ENCODE results near the gene MYO5A.

DNA sequence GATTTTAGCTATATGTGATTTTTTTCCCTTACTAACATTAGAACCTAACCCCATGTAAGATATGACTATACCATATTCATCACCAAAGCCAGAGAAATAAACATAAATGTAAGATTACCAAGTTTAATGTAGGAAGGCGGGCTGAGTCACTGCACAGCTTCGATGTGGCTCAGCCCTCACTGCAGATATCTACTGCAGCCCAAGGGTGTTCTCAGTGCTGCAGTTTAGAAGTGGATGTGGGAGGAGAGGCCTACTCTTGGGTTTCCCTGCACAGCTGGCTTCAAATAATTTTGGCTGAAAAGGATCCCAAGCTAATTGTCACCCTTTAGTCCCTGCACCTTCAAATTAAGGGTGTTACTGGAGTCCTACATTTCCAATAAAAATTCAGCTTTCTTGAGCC, 30.9 kb upstream of the MYO5A start:
- TF ChIP-seq, protein P1, sequence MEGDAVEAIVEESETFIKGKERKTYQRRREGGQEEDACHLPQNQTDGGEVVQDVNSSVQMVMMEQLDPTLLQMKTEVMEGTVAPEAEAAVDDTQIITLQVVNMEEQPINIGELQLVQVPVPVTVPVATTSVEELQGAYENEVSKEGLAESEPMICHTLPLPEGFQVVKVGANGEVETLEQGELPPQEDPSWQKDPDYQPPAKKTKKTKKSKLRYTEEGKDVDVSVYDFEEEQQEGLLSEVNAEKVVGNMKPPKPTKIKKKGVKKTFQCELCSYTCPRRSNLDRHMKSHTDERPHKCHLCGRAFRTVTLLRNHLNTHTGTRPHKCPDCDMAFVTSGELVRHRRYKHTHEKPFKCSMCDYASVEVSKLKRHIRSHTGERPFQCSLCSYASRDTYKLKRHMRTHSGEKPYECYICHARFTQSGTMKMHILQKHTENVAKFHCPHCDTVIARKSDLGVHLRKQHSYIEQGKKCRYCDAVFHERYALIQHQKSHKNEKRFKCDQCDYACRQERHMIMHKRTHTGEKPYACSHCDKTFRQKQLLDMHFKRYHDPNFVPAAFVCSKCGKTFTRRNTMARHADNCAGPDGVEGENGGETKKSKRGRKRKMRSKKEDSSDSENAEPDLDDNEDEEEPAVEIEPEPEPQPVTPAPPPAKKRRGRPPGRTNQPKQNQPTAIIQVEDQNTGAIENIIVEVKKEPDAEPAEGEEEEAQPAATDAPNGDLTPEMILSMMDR (optimal IDR thresholded peaks at IDR 0.05 in 1 of 3, IDR thresholded peaks at IDR 0.05 in 1 of 3, conservative IDR thresholded peaks at IDR 0.05 in 1 of 3; ENCODE audit: extremely low read depth in 1 of 3, insufficient read depth in 2 of 3, low read length in 3 of 3) = no peak
- TF ChIP-seq EZH2 (IDR thresholded peaks at IDR 0.05; ENCODE audit: low read length) = no peak
